Stimulated activated CD8-positive, alpha-beta memory T cell treated with anti-CD3 and anti-CD28 coated beads, Interleukin-4, amount 100 ng/mL, for 24 hours (primary cell): Measurements from ENCODE around the gene XPNPEP2.

ENCODE experiments used
- DNase-seq: peaks from one replicate; pipeline ENCODE4 v3.0.0-alpha.2; 2020; ENCODE audit warnings: low read depth

Gene XPNPEP2

GRCh38 chrX:129800186-129800585, 61.4 kb downstream of the XPNPEP2 start:
- DNase-seq: no peak

GRCh38 chrX:129802863-129803262, 64.1 kb downstream of the XPNPEP2 start:
- no peak for DNase-seq

GRCh38 chrX:129804806-129805205, 66.0 kb downstream of the XPNPEP2 start:
- no peak for DNase-seq

- no peak for DNase-seq
Observed at GRCh38 chrX:129808158-129808828, 69.5 kb downstream of the XPNPEP2 start.

GRCh38 chrX:129808829-129809796, 70.3 kb downstream of the XPNPEP2 start:
- no peak for DNase-seq

GRCh38 chrX:129813662-129814368, 75.0 kb downstream of the XPNPEP2 start:
- DNase-seq: no peak

- no peak for DNase-seq
Observed at GRCh38 chrX:129818123-129818522, 79.3 kb downstream of the XPNPEP2 start.
